Upper lobe of left lung (tissue), 6 donors: Measurements from ENCODE around the gene IFNA8. TPM values are rescaled to one million over a fixed set of nuclear protein-coding genes. Genes with fewer than 3 reads are reported as not detected.
A peak's percentile ranks its signal among the peaks of the same experiment; 100 is the strongest.
"Not testable (repeated sequence)": the region's sequence is repeated elsewhere in the genome, so short reads cannot be mapped to it uniquely, and the experiment has no call there.

Source experiments
- ATAC-seq, 2 donors: fragments of 200-7000 bp; cut with Tn5 transposase; one replicate each; pipeline ENCODE4 v1.9.1; 2022; ENCODE audit warnings: mild to moderate bottlenecking in 2 of 2, moderate library complexity in 2 of 2; ENCODE audit not compliant: low FRiP score in 2 of 2
- DNase-seq, 2 donors: peaks; one replicate each; pipeline ENCODE4 v3.0.0-alpha.2; 2019 to 2020
- H3K27ac ChIP-seq, 4 donors: fragments of 200-600 bp; sonication (generic); one replicate each; pipeline ENCODE4 v1.5.1; 2016 to 2019
- H3K27me3 ChIP-seq, 4 donors: fragments of 200-600 bp; sonication (generic); one replicate each; pipeline ENCODE4 v1.5.1; 2017 to 2019
- H3K36me3 ChIP-seq, 4 donors: fragments of 200-600 bp; sonication (generic); one replicate each; pipeline ENCODE4 v1.5.1; 2016 to 2019
- H3K4me1 ChIP-seq, 4 donors: fragments of 200-600 bp; sonication (generic); one replicate each; pipeline ENCODE4 v1.5.1; 2018 to 2019
- H3K4me3 ChIP-seq, 4 donors: fragments of 200-600 bp; sonication (generic); one replicate each; pipeline ENCODE4 v1.5.1; 2017 to 2019; ENCODE audit warnings: mild to moderate bottlenecking in 2 of 4, moderate library complexity in 1 of 4
- H3K9me3 ChIP-seq, 4 donors: fragments of 200-600 bp; sonication (generic); one replicate each; pipeline ENCODE4 v1.5.1; 2018 to 2019
- CTCF ChIP-seq, 6 experiments: fragments of 450-650 bp in 4 of 6; fragments of 200-600 bp in 2 of 6; sonication (generic) in 2 of 6; IDR thresholded peaks; one replicate each; pipeline ENCODE4 v1.5.1; 2016 to 2019; ENCODE audit warnings: antibody characterized with exemption in 6 of 6
- EP300 ChIP-seq, 4 donors: sonication (generic); formaldehyde crosslinking; IDR thresholded peaks; one replicate each; pipeline ENCODE4 v1.5.1; 2017; ENCODE audit warnings: antibody characterized with exemption in 4 of 4, control low read depth in 2 of 4
- POLR2A ChIP-seq, 4 donors: fragments of 450-650 bp; IDR thresholded peaks; one replicate each; pipeline ENCODE4 v1.5.1; 2016 to 2017; ENCODE audit warnings: antibody characterized with exemption in 4 of 4, mild to moderate bottlenecking in 2 of 4
- POLR2AphosphoS5 ChIP-seq, 2 donors: sonication (generic); formaldehyde crosslinking; IDR thresholded peaks; one replicate each; pipeline ENCODE4 v1.5.1; 2017; ENCODE audit warnings: antibody characterized with exemption in 2 of 2
- WGBS, 2 donors: methylation state at CpG; one replicate each; pipeline ENCODE4 v1.1.5; 2017 to 2018; 5-methylcytosine and 5-hydroxymethylcytosine counted together
- total RNA-seq, 6 donors: library from RNA; depleted of rRNA in 4 of 6; stranded (reverse); fragments of >200 nt in 4 of 6; gene quantifications; one replicate each; pipeline versions ENCODE4 v1.1.0 to v1.2.1, GENCODE V29; 2016 to 2021
- donor health status: DM: no; HTN: no; CAD: no; lungs with moderate emphysema.
- donor health status: DM: no; HTN: yes; CAD: no; lungs with severe emphysema.

Gene IFNA8
- total RNA-seq, 6 donors from 2014 or later = not detected

DNA sequence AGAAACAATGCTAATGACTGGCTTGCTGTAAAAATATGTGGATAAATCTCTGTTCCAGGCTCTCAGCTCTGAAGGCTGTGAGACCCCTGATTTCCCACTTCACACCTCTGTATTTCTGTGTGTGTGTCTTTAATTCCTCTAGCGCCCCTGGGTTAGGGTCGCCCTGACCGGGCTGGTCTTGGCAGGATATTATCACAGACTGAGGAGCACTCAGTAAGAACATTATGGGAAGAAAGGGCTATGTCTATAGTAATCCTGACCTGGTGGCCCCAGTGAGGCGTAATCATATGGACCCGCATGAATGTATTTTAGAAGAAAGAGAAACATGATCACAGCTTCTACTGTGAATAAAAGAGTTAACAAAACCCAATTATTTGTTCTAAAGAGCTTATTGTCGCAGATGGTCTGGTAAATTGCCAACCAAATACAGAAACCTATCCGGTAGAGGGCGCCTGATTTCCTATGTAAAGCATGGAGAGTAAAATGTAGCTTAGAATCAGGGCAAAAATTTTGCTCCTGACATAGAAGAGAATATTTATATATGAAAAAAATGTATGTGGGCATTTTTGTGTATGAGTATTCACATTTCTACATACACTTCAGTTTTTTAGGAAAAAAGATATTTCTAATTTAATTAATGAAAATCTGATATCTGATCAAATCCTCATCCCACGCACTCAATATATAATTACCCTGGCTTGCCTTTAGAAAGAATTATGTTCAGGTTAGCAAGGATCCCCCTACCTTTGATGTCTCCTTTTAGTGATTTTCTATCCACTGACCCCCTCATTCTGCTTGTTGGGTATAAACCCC lies 25.5 kb downstream of the IFNA8 start:
- TF ChIP-seq EP300 (IDR thresholded peaks at IDR 0.05) (no peak), POLR2A (IDR thresholded peaks at IDR 0.05) (no peak), CTCF (IDR thresholded peaks at IDR 0.05) (peak in 1 of 6 experiments; percentile 12), POLR2AphosphoS5 (IDR thresholded peaks at IDR 0.05) (no peak)
- 55 to 62% methylated on average over 9 of the region's 9 CpGs for WGBS, 2 donors
- Histone ChIP-seq H3K27me3 (no peaks in the 10 kb centered on the region), H3K36me3 (no peaks in the 10 kb centered on the region), H3K4me3 (no peak overlapping the region), H3K27ac (no peak overlapping the region), H3K4me1 (no peaks in the 10 kb centered on the region), H3K9me3 (no peaks in the 10 kb centered on the region)
- no peak for DNase-seq
- no peak for ATAC-seq

DNA sequence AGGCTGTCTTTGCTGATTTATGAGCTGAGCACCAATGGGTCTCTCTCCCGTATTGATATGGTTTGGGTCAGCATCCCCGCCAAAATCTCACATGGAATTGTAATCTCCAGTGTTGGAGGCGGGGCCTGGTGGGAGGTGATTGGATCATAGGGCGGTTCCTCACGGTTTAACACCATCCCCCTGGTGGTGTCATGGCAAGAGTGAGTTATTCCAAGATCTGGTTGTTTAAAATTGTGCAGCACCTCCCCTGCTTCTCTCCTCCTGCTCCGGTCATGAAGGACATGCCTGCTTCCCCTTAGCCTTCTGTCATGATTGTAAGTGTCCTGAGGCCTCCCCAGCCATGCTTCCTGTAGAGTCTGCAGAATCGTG lies 26.1 kb downstream of the IFNA8 start:
- not testable (repeated sequence) for H3K27me3 ChIP-seq, H3K4me3 ChIP-seq, H3K9me3 ChIP-seq, H3K4me1 ChIP-seq, H3K27ac ChIP-seq, H3K36me3 ChIP-seq, DNase-seq, ATAC-seq
- 66 to 74% methylated on average over 7 of the region's 7 CpGs for WGBS, 2 donors

DNA sequence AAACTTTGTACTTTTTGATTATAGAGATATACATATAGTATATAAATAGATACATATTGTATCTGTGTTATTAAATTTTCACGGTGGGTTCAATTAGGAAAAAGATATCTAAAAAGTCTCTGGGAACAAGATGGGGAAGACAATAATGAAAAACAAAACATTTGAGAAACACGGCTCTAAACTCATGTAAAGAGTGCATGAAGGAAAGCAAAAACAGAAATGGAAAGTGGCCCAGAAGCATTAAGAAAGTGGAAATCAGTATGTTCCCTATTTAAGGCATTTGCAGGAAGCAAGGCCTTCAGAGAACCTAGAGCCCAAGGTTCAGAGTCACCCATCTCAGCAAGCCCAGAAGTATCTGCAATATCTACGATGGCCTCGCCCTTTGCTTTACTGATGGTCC lies 31.2 kb downstream of the IFNA8 start, which contains the start of gene IFNA1:
Gene IFNA1 (plus strand): TSS at position 301 of the 400 bp plus-strand sequence. CDS start 69 bp downstream, at position 370.
- Histone ChIP-seq H3K4me3 (no peak within 1 kb of the TSS), H3K27me3 (no peaks in the 10 kb centered on the region), H3K27ac (no peak within 1 kb of the TSS), H3K4me1 (no peaks in the 10 kb centered on the region), H3K9me3 (no peaks in the 10 kb centered on the region), H3K36me3 (no peaks in the 10 kb centered on the region)
- no peak for TF ChIP-seq POLR2A (IDR thresholded peaks at IDR 0.05)
- no peak for TF ChIP-seq CTCF (IDR thresholded peaks at IDR 0.05)
- no peak for TF ChIP-seq EP300 (IDR thresholded peaks at IDR 0.05)
- no peak for TF ChIP-seq POLR2AphosphoS5 (IDR thresholded peaks at IDR 0.05)
- no peak for ATAC-seq
- no peak for DNase-seq
- 91 to 92% methylated on average over 2 to 4 of the region's 4 CpGs for WGBS, 2 donors

DNA sequence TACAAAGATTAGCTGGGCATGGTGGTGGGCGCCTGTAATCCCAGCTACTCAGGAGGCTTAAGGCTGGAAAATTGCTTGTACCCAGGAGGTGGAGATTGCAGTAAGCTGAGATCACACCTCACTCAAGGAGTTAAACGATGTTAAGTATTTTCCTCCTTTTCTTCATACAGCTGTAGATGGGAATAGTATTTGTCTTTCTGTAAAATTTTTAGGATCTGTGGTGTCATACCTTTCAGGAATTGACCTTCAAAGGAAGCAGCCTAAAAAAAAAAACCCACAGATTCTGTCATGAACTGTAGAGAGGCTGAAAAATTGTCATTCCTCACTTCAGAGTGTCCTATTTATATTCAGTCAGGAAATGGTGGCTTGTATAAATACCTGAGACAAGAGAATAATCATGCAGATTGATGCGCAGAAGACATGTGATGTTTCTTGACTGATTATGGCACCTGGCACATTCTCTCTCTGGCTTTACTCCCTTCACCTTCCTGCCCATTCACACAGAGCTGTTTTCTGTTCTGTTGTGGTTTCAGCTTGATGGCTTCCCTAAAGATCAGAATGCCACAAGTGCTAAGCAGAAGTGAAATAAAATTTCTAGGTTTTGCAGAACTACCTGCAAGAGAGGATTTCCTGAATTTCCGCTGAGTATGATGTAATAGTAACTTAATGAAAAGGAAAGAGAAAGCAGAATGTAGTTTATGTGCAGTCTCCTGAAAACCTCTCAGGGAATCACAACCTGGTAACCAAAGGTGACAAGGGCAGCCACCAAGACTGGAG lies 35.1 kb downstream of the IFNA8 start:
- Histone ChIP-seq H3K9me3 (no peaks in the 10 kb centered on the region), H3K27ac (no peak overlapping the region), H3K27me3 (no peaks in the 10 kb centered on the region), H3K36me3 (no peaks in the 10 kb centered on the region), H3K4me1 (no peaks in the 10 kb centered on the region), H3K4me3 (no peak overlapping the region)
- 67 to 77% methylated on average over 4 of the region's 4 CpGs for WGBS, 2 donors
- TF ChIP-seq EP300 (IDR thresholded peaks at IDR 0.05) (no peak), POLR2A (IDR thresholded peaks at IDR 0.05) (no peak), POLR2AphosphoS5 (IDR thresholded peaks at IDR 0.05) (no peak), CTCF (IDR thresholded peaks at IDR 0.05) (no peak)
- DNase-seq (no peak), ATAC-seq (peak in 1 of 2 donors; percentile 55)

DNA sequence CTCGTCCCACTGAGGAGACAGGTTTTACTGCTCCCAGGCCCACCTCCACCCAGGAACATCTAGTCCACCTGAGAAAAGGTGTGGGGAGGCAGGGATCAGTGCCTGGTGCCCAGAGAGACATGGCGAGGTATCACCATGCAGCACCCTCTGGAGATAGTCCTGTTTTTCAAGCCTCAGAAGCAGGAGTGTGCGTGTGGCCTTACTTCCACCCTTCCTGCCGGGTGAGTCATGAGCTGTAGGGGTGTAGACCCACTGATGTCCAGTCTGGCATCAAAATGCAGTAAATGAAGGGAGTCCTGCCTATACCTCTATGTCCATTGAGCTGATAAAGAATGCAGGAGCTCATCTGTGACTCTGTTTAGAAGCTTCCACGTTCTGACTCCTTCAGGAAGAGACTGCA lies 40.4 kb downstream of the IFNA8 start:
- 90% methylated on average over 3 to 5 of the region's 5 CpGs for WGBS, 2 donors
- DNase-seq, H3K36me3 ChIP-seq, H3K27ac ChIP-seq, H3K4me3 ChIP-seq, H3K9me3 ChIP-seq, H3K27me3 ChIP-seq, H3K4me1 ChIP-seq: not testable (repeated sequence)
- peak in 1 of 2 donors; percentile 37 for ATAC-seq
